GM12865 (cell line): Measurements from ENCODE around the gene MAD1L1.

Experiments used
- DNase-seq: peaks from one replicate; pipeline ENCODE4 v3.0.0; 2010; ENCODE audit warnings: low read depth
- H3K4me3 ChIP-seq: 2 replicates; pipeline ENCODE4 v1.5.1; 2011; ENCODE audit warnings: mild to moderate bottlenecking, low read depth, low read length, control low read depth
- CTCF ChIP-seq: IDR thresholded peaks from 2 replicates; pipeline ENCODE4 v1.5.1; 2011; ENCODE audit warnings: low read length, control low read depth, low read depth, inconsistent platforms; ENCODE audit not compliant: insufficient read depth; ENCODE audit errors: missing control alignments

The MAD1L1 gene

GRCh38 chr7:1897861-1898627, 334.7 kb downstream of the MAD1L1 start:
- no peak overlapping the region for H3K4me3 ChIP-seq
- DNase-seq, result no peak
- TF ChIP-seq CTCF, result no peak

GRCh38 chr7:1897076-1897860, 335.5 kb downstream of the MAD1L1 start:
- no peak for TF ChIP-seq CTCF
- no peak overlapping the region for H3K4me3 ChIP-seq
- no peak for DNase-seq

- no peak for DNase-seq
- H3K4me3 ChIP-seq, result no peak overlapping the region
- TF ChIP-seq CTCF, result no peak
Observed at GRCh38 chr7:1895664-1896515, 336.9 kb downstream of the MAD1L1 start.

GRCh38 chr7:1894906-1895663, 337.7 kb downstream of the MAD1L1 start:
- no peak for TF ChIP-seq CTCF
- DNase-seq, result no peak
- H3K4me3 ChIP-seq, result no peak overlapping the region

GRCh38 chr7:1894313-1894900, 338.3 kb downstream of the MAD1L1 start:
- H3K4me3 ChIP-seq, result no peak overlapping the region
- DNase-seq, result no peak
- no peak for TF ChIP-seq CTCF

GRCh38 chr7:1893451-1893850, 339.3 kb downstream of the MAD1L1 start:
- no peak overlapping the region for H3K4me3 ChIP-seq
- TF ChIP-seq CTCF, result no peak
- no peak for DNase-seq
